PC-9 (cell line): ENCODE data around the gene TLX2.
A peak's percentile ranks its signal among the peaks of the same experiment; 100 is the strongest.

Experiments used
- EZH2 ChIP-seq: fragments of 200-600 bp; sonication (generic); IDR thresholded peaks from 2 replicates; pipeline ENCODE4 v1.8.0; 2017; ENCODE audit warnings: antibody characterized with exemption, low read depth
- TF ChIP-seq, protein P1 (sequence below): fragments of 200-600 bp; sonication (generic); conservative IDR thresholded peaks from 2 replicates; pipeline ENCODE4 v1.6.1; 2017; ENCODE audit warnings: mixed run types, antibody characterized with exemption, mild to moderate bottlenecking, moderate library complexity

DNA sequence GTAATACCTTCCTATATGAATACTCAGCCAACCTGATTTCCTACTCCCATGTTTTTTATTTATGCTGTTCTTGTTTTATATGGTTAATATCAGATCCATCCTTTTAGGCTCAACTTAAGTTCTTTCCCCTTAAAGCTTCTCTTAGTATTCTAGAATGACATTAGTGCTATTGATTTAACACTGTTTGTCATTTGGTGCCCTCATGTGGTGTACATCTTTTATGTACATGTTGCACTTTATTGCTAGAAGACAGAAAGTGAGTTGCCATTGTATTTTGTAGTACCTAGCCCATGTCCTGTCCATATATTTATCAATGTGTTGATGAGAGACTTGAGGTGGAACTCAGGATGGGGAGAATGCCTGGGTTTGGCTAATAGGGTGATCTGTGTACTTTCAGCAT lies 18.0 kb downstream of the TLX2 start:
- TF ChIP-seq, protein P1, sequence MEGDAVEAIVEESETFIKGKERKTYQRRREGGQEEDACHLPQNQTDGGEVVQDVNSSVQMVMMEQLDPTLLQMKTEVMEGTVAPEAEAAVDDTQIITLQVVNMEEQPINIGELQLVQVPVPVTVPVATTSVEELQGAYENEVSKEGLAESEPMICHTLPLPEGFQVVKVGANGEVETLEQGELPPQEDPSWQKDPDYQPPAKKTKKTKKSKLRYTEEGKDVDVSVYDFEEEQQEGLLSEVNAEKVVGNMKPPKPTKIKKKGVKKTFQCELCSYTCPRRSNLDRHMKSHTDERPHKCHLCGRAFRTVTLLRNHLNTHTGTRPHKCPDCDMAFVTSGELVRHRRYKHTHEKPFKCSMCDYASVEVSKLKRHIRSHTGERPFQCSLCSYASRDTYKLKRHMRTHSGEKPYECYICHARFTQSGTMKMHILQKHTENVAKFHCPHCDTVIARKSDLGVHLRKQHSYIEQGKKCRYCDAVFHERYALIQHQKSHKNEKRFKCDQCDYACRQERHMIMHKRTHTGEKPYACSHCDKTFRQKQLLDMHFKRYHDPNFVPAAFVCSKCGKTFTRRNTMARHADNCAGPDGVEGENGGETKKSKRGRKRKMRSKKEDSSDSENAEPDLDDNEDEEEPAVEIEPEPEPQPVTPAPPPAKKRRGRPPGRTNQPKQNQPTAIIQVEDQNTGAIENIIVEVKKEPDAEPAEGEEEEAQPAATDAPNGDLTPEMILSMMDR = peak; percentile 69
- TF ChIP-seq EZH2 = no peak
